Tibial artery (tissue), 4 donors: ENCODE measurements around the gene CUX1.
"Not testable (repeated sequence)": the region's sequence is repeated elsewhere in the genome, so short reads cannot be mapped to it uniquely, and the experiment has no call there.

ENCODE experiments used
- DNase-seq, 2 donors: peaks; one replicate each; pipeline ENCODE4 v3.0.0-alpha.2; 2019
- H3K27ac ChIP-seq, 2 donors: fragments of 200-600 bp; sonication (generic) in 1 of 2; 1 replicate in 1 of 2; 2 replicates in 1 of 2; pipeline ENCODE4 v1.5.1; 2018 to 2019; ENCODE audit warnings: mild to moderate bottlenecking in 1 of 2
- H3K27me3 ChIP-seq, 2 donors: fragments of 200-600 bp; sonication (generic) in 1 of 2; one replicate each; pipeline versions ENCODE4 v1.5.1 to v1.6.0; 2016 to 2019
- H3K36me3 ChIP-seq, 3 donors: fragments of 200-600 bp; sonication (generic) in 2 of 3; one replicate each; pipeline ENCODE4 v1.5.1; 2016 to 2019; ENCODE audit warnings: mild to moderate bottlenecking in 2 of 3
- H3K4me1 ChIP-seq, 4 donors: fragments of 200-600 bp; sonication (generic) in 2 of 4; 1 replicate in 3 of 4; 2 replicates in 1 of 4; pipeline ENCODE4 v1.5.1; 2016 to 2019
- H3K4me3 ChIP-seq, 2 donors: fragments of 200-600 bp; sonication (generic) in 1 of 2; 1 replicate in 1 of 2; 2 replicates in 1 of 2; pipeline ENCODE4 v1.5.1; 2018 to 2019; ENCODE audit warnings: mild to moderate bottlenecking in 2 of 2
- H3K9me3 ChIP-seq, 3 donors: fragments of 200-600 bp; sonication (generic) in 1 of 3; one replicate each; pipeline ENCODE4 v1.5.1; 2016 to 2019
- CTCF ChIP-seq, 2 experiments: fragments of 200-600 bp in 1 of 2; fragments of 450-650 bp in 1 of 2; IDR thresholded peaks; one replicate each; pipeline ENCODE4 v1.5.1; 2017 to 2019; ENCODE audit warnings: antibody characterized with exemption in 2 of 2, mild to moderate bottlenecking in 1 of 2, moderate library complexity in 1 of 2
- intact Hi-C: fragments of 100-400 bp; cut with DNase I; formaldehyde crosslinking; loops from one replicate; pipeline ENCODE4 v1.15.0; 2023; ENCODE audit warnings: low total_unique reads

CUX1 gene

GRCh38 chr7:102181517-102181916, 364.1 kb downstream of the CUX1 start:
- no peaks in the 10 kb centered on the region for H3K27me3 ChIP-seq
- TF ChIP-seq CTCF (IDR thresholded peaks at IDR 0.05) = no peak
- H3K9me3 ChIP-seq = no peaks in the 10 kb centered on the region
- intact Hi-C loops = no loop called here
- H3K36me3 ChIP-seq = peaks cover 16 to 58% (median 46%) of the 10 kb centered on the region in 3 donors
- H3K4me3 ChIP-seq = no peak overlapping the region
- no peak overlapping the region for H3K27ac ChIP-seq
- DNase-seq = no peak
- H3K4me1 ChIP-seq = no peaks in the 10 kb centered on the region

- no peaks in the 10 kb centered on the region for H3K27me3 ChIP-seq
- H3K27ac ChIP-seq = no peak overlapping the region
- no peaks in the 10 kb centered on the region for H3K9me3 ChIP-seq
- no peak overlapping the region for H3K4me3 ChIP-seq
- DNase-seq = no peak
- TF ChIP-seq CTCF (IDR thresholded peaks at IDR 0.05) = no peak
- intact Hi-C loops = no loop called here
- H3K4me1 ChIP-seq = no peaks in the 10 kb centered on the region
- peaks cover 16 to 58% (median 46%) of the 10 kb centered on the region in 3 donors for H3K36me3 ChIP-seq
Observed at GRCh38 chr7:102182016-102182415, 364.6 kb downstream of the CUX1 start.

- H3K4me1 ChIP-seq, DNase-seq, H3K27ac ChIP-seq, H3K9me3 ChIP-seq, H3K4me3 ChIP-seq, H3K27me3 ChIP-seq, intact Hi-C loops: not testable (repeated sequence)
- H3K36me3 ChIP-seq = peaks cover 7 to 45% (median 42%) of the 10 kb centered on the region in 3 donors
Observed at GRCh38 chr7:102183848-102184247, 366.4 kb downstream of the CUX1 start.

GRCh38 chr7:102184303-102184702, 366.9 kb downstream of the CUX1 start:
- no peak for TF ChIP-seq CTCF (IDR thresholded peaks at IDR 0.05)
- intact Hi-C loops = no loop called here
- no peak for DNase-seq
- no peak overlapping the region for H3K4me3 ChIP-seq
- H3K36me3 ChIP-seq = peaks cover 3 to 45% (median 38%) of the 10 kb centered on the region in 3 donors
- no peaks in the 10 kb centered on the region for H3K4me1 ChIP-seq
- H3K27me3 ChIP-seq = no peaks in the 10 kb centered on the region
- H3K27ac ChIP-seq = no peak overlapping the region
- no peaks in the 10 kb centered on the region for H3K9me3 ChIP-seq

- no peaks in the 10 kb centered on the region for H3K27me3 ChIP-seq
Observed at GRCh38 chr7:102185796-102186195, 368.4 kb downstream of the CUX1 start.

GRCh38 chr7:102186306-102186705, 368.9 kb downstream of the CUX1 start:
- TF ChIP-seq CTCF (IDR thresholded peaks at IDR 0.05) = no peak
- Histone ChIP-seq H3K27ac (no peak overlapping the region), H3K9me3 (no peaks in the 10 kb centered on the region), H3K36me3 (peaks cover 16 to 53% (median 52%) of the 10 kb centered on the region in 3 donors), H3K4me3 (no peak overlapping the region), H3K27me3 (no peaks in the 10 kb centered on the region), H3K4me1 (no peaks in the 10 kb centered on the region)
- intact Hi-C loops = no loop called here
- no peak for DNase-seq

More at GRCh38 chr7:102185796-102186195, 368.4 kb downstream of the CUX1 start:
- no peak overlapping the region for H3K27ac ChIP-seq
- no peak for DNase-seq
- H3K9me3 ChIP-seq = no peaks in the 10 kb centered on the region
- no peaks in the 10 kb centered on the region for H3K4me1 ChIP-seq
- intact Hi-C loops = no loop called here
- H3K4me3 ChIP-seq = no peak overlapping the region
- peaks cover 15 to 51% (median 49%) of the 10 kb centered on the region in 3 donors for H3K36me3 ChIP-seq
- TF ChIP-seq CTCF (IDR thresholded peaks at IDR 0.05) = no peak
